Ishikawa (cell line): Measurements from ENCODE around the gene ALX4.

Experiments used
- CEBPB ChIP-seq: IDR thresholded peaks from 2 replicates; pipeline ENCODE4 v1.6.1; 2012
- CREB1 ChIP-seq: IDR thresholded peaks from 2 replicates; pipeline ENCODE4 v1.6.1; 2012; ENCODE audit warnings: low read depth
- EGR1 ChIP-seq: IDR thresholded peaks from 2 replicates; pipeline ENCODE4 v1.6.1; 2012
- EP300 ChIP-seq: IDR thresholded peaks from 2 replicates; pipeline ENCODE4 v1.6.1; 2012; ENCODE audit warnings: borderline replicate concordance
- FOXM1 ChIP-seq: IDR thresholded peaks from 2 replicates; pipeline ENCODE4 v1.6.1; 2012; ENCODE audit warnings: low read depth, borderline replicate concordance
- NFIC ChIP-seq: IDR thresholded peaks from 2 replicates; pipeline ENCODE4 v1.6.1; 2012
- RAD21 ChIP-seq: IDR thresholded peaks from 2 replicates; pipeline ENCODE4 v1.6.1; 2012; ENCODE audit warnings: low read depth
- TAF1 ChIP-seq: IDR thresholded peaks from 2 replicates; pipeline ENCODE4 v1.6.1; 2012; ENCODE audit warnings: low read depth, mild to moderate bottlenecking
- TCF12 ChIP-seq: IDR thresholded peaks from 2 replicates; pipeline ENCODE4 v1.6.1; 2012; ENCODE audit warnings: low read depth
- TEAD4 ChIP-seq: IDR thresholded peaks from 2 replicates; pipeline ENCODE4 v1.6.1; 2012
- YY1 ChIP-seq: IDR thresholded peaks from 2 replicates; pipeline ENCODE4 v1.6.1; 2012; ENCODE audit warnings: low read depth
- ZBTB7A ChIP-seq: IDR thresholded peaks from 2 replicates; pipeline ENCODE4 v1.6.1; 2012; ENCODE audit warnings: low read depth
- TF ChIP-seq, protein P1 (sequence below): IDR thresholded peaks from 2 replicates; pipeline ENCODE4 v1.6.1; 2012
- TF ChIP-seq, protein P2 (sequence below): IDR thresholded peaks from 2 replicates; pipeline ENCODE4 v1.6.1; 2012
- TF ChIP-seq, protein P3 (sequence below): IDR thresholded peaks from 2 replicates; pipeline ENCODE4 v1.6.1; 2012; ENCODE audit warnings: low read depth, mild to moderate bottlenecking

Gene ALX4

DNA sequence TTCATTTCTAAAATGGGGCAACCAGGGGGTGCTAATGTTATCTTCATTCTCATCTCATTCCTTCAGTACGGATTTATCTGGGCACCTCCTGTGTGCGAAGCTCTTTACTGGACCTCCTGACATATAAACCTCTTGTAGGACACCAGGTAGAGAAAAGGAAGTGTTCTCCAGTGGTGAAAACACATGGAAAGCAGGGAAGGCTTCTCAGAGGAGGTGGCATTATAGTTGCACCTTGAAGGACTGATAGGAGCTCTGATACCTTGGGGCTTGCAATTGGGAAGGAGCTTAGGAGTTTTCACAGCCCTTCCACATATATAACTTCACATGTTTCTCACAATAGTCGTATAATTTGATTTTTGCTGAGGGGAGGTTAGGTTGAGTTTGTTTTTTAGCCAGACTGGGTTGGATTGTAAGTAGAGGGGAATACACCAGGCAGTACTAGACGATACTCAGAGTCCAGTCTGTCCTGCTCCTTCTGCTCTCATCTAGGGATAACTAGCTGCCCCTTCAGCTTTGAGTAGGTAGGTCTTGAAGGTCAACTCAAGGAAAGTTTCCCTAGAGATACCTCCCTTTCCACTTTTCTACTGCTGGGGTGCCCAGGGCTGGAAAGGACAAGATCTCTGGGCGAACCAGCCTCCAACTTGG, 34.0 kb upstream of the ALX4 start:
- TF ChIP-seq NFIC, result no peak
- TF ChIP-seq EGR1, result no peak
- TF ChIP-seq FOXM1, result no peak
- TF ChIP-seq, protein P1, sequence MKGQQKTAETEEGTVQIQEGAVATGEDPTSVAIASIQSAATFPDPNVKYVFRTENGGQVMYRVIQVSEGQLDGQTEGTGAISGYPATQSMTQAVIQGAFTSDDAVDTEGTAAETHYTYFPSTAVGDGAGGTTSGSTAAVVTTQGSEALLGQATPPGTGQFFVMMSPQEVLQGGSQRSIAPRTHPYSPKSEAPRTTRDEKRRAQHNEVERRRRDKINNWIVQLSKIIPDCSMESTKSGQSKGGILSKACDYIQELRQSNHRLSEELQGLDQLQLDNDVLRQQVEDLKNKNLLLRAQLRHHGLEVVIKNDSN, result no peak
- TF ChIP-seq TCF12, result no peak
- TF ChIP-seq CEBPB, result no peak
- TF ChIP-seq YY1, result no peak
- TF ChIP-seq ZBTB7A, result no peak

DNA sequence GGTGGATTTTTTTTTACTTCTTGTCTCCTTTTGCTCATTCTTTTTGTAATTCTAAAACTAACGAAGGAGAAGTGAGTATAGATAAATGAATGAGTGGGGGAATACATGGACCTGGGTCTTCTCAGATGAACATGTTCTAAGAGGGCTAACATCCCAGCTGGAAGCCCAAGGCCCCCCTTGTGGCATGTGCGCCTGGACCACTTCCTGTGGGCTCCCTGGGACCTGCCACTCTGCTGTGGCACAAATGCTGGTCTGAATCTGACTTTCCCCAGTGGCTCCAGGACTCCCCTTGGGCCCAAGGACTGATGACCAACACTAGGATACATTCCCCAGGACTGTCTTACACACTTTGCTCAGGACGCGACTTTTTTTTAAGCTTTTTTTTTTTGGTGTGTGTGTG, 32.7 kb upstream of the ALX4 start:
- TF ChIP-seq EP300, result no peak
- TF ChIP-seq YY1, result no peak
- no peak for TF ChIP-seq CEBPB
- TF ChIP-seq TCF12, result no peak
- TF ChIP-seq TAF1, result no peak

DNA sequence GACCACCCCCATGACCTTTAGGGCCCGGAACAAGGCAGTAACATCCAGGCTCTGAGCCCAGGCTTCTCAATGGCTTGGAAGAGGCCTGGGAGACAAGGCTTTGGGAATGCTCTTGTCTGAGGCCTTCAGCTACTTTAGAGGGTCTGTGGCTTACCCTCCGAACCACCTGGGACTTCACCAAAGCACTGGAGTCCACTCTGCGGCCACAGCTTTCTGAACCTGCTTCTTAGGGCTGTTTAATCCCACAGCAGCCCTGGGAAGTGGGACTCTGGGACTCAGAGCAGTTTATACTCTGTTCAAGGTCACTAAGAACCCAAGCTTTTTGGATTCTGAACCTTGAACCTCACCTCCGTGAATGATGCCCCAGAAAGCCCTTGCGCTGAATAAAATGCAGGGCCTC, 30.7 kb upstream of the ALX4 start:
- TF ChIP-seq, protein P2, sequence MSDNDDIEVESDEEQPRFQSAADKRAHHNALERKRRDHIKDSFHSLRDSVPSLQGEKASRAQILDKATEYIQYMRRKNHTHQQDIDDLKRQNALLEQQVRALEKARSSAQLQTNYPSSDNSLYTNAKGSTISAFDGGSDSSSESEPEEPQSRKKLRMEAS, result no peak
- TF ChIP-seq ZBTB7A, result no peak
- TF ChIP-seq TAF1, result no peak
- no peak for TF ChIP-seq RAD21
- no peak for TF ChIP-seq EGR1
- no peak for TF ChIP-seq EP300
- TF ChIP-seq YY1, result no peak

DNA sequence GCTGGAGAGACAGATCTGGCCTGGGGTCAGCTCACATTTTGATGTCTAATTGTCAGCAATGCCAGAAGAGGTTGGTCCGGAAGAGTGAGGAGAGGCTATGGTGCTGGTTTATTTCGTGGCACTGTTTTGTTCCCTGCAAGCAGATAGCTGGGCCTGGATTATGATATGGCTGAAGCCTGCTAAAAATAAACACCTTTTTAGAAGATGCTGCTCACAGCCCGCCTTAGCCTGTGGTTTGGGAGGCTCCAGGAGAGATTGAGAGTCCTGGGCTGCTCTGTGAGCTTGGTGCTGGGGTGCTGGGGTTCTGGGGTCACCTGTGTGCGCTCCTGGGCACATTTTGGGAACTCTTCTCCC, 29.6 kb upstream of the ALX4 start:
- TF ChIP-seq CREB1 (no peak), CEBPB (no peak), FOXM1 (no peak), EGR1 (no peak), NFIC (no peak), TCF12 (no peak)
- TF ChIP-seq, protein P2, result no peak

DNA sequence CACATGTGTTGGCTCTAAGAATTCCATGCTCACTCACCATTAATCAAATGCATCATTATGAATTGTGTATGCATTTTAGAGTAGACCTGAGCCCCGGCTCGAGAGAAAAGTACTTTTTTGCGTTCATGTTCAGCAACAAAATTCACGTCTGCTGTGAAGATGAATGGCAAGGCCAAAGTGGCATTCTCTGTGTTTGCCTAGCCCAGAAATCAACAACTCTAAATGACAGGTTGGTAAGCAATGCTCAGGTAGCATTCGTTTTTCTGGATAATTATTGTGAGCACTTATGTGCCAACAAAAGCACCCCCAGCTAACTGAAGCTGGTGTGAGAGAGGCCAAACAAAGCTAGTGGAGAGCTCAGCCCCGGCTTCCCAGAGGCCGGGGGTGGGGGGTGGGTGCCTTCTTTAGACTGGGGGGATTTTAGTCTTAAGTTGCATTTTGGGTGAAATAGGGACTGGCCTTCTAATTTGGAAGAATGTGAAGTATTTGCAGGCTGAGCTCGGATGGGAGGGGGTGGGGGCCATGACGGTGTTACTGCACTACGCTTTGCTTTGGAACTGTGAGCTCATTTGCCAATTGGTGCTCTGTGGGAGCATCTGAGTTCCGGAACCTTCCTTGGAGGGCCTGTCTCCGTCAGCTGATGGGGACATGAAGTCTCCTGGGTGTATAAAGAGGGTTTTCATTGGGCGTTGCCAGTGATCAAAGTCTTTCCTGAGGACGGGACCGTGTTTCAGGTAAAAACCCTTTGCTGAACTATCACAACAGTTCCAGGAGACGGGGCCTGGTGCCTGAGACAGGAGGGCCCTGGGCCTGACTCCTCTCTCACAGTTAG, 29.0 kb upstream of the ALX4 start:
- TF ChIP-seq FOXM1 (no peak), NFIC (no peak), ZBTB7A (no peak), CREB1 (no peak), EP300 (no peak), TCF12 (no peak), RAD21 (no peak), TEAD4 (no peak), EGR1 (no peak), YY1 (no peak), CEBPB (no peak)
- TF ChIP-seq, protein P1, result no peak
- TF ChIP-seq, protein P2, result no peak

DNA sequence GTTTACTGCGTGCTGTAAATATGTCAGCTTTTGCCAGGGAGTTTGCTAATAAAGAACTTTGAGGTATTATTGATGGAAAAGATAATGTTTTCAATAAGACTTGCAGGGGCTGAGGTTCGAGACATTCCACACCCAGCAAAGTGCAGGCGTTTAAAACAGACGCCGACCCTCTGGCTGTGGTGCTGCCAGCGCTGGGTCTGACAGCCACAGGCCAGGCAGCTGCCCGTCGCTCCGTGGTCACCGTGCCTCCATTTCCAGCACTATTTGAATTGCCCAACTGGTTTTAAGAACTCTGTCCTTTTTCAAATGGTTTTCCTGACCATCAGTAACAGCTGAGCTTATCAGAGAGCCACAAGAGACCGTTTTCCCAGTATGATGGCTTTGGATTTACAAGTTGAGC, 28.1 kb upstream of the ALX4 start:
- TF ChIP-seq TCF12 (no peak), CREB1 (no peak), TAF1 (no peak), EGR1 (no peak), ZBTB7A (no peak), NFIC (no peak), FOXM1 (no peak), RAD21 (no peak), EP300 (no peak), TEAD4 (no peak), CEBPB (no peak), YY1 (no peak)
- TF ChIP-seq, protein P1, result no peak
- TF ChIP-seq, protein P3, sequence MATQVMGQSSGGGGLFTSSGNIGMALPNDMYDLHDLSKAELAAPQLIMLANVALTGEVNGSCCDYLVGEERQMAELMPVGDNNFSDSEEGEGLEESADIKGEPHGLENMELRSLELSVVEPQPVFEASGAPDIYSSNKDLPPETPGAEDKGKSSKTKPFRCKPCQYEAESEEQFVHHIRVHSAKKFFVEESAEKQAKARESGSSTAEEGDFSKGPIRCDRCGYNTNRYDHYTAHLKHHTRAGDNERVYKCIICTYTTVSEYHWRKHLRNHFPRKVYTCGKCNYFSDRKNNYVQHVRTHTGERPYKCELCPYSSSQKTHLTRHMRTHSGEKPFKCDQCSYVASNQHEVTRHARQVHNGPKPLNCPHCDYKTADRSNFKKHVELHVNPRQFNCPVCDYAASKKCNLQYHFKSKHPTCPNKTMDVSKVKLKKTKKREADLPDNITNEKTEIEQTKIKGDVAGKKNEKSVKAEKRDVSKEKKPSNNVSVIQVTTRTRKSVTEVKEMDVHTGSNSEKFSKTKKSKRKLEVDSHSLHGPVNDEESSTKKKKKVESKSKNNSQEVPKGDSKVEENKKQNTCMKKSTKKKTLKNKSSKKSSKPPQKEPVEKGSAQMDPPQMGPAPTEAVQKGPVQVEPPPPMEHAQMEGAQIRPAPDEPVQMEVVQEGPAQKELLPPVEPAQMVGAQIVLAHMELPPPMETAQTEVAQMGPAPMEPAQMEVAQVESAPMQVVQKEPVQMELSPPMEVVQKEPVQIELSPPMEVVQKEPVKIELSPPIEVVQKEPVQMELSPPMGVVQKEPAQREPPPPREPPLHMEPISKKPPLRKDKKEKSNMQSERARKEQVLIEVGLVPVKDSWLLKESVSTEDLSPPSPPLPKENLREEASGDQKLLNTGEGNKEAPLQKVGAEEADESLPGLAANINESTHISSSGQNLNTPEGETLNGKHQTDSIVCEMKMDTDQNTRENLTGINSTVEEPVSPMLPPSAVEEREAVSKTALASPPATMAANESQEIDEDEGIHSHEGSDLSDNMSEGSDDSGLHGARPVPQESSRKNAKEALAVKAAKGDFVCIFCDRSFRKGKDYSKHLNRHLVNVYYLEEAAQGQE, result no peak
- TF ChIP-seq, protein P2, result no peak

DNA sequence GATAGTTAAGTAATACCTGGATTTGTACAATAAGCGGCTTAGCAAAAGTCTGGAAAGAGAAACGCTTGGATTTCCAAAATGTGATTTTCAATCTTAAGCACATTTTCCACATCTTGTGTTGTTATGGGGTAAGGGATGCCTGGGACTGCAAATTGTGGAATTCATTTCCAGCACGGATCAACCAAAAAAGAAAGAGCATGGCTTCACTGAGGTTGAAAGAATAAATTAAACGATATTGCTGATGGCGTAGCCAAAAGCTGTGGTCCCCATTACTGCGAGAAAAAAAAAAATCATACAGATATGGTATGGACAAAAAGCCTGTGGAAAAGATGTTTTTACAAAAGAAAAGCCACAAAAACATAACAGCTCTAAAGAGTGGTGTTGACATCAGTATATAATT, 26.0 kb upstream of the ALX4 start:
- TF ChIP-seq CEBPB, result no peak
- TF ChIP-seq EP300, result no peak
- no peak for TF ChIP-seq EGR1
- no peak for TF ChIP-seq RAD21
- TF ChIP-seq TAF1, result no peak
- no peak for TF ChIP-seq YY1
- no peak for TF ChIP-seq TCF12
- TF ChIP-seq, protein P3, result no peak
- no peak for TF ChIP-seq NFIC
- TF ChIP-seq CREB1, result no peak
- TF ChIP-seq FOXM1, result no peak
- no peak for TF ChIP-seq ZBTB7A
